Activated CD4-positive, alpha-beta T cell treated with anti-CD3 and anti-CD28 coated beads, Interleukin-2, amount 10 ng/mL, durations not matched to agents 24 days and 14 days (primary cell): ENCODE data around the gene TNIP1. TPM values are rescaled to one million over a fixed set of nuclear protein-coding genes. Genes with fewer than 3 reads are reported as not detected.

Source experiments
- DNase-seq: peaks from one replicate; pipeline ENCODE4 v3.0.0; 2022
- H3K27ac Mint-ChIP-seq: one replicate; pipeline ENCODE4 v1.8.0; 2022; ENCODE audit warnings: mild to moderate bottlenecking, mixed read lengths
- H3K27me3 Mint-ChIP-seq: one replicate; pipeline ENCODE4 v1.8.0; 2022; ENCODE audit warnings: mixed read lengths
- H3K36me3 Mint-ChIP-seq: one replicate; pipeline ENCODE4 v1.8.0; 2022; ENCODE audit warnings: low read depth, mild to moderate bottlenecking, mixed read lengths
- H3K4me1 Mint-ChIP-seq: one replicate; pipeline ENCODE4 v1.8.0; 2021; ENCODE audit warnings: mixed read lengths
- H3K4me3 Mint-ChIP-seq: one replicate; pipeline ENCODE4 v1.8.0; 2022; ENCODE audit warnings: mild to moderate bottlenecking, moderate library complexity, mixed read lengths
- H3K9me3 Mint-ChIP-seq: one replicate; pipeline ENCODE4 v1.8.0; 2021; ENCODE audit warnings: mixed read lengths
- intact Hi-C: fragments of 100-400 bp; cut with micrococcal nuclease; formaldehyde crosslinking; loops from one replicate; pipeline ENCODE4 v1.15.1; 2023
- total RNA-seq: library from RNA; stranded (reverse); gene quantifications from 2 replicates; pipeline ENCODE4 v1.2.3, GENCODE V29; 2022

TNIP1 gene
- total RNA-seq, 1 donor from 2014 or later: 345 TPM

- no peak overlapping the region for H3K27ac Mint-ChIP-seq
- no peak overlapping the region for H3K4me3 Mint-ChIP-seq
- no peaks in the 10 kb centered on the region for H3K9me3 Mint-ChIP-seq
- H3K4me1 Mint-ChIP-seq: peaks cover 6% of the 10 kb centered on the region
- peaks cover 71% of the 10 kb centered on the region for H3K36me3 Mint-ChIP-seq
- intact Hi-C loops: no loop called here
- no peaks in the 10 kb centered on the region for H3K27me3 Mint-ChIP-seq
- DNase-seq: no peak
Observed at GRCh38 chr5:151048526-151048925, 32.3 kb downstream of the TNIP1 start.

- H3K9me3 Mint-ChIP-seq: no peaks in the 10 kb centered on the region
- intact Hi-C loops: no loop called here
- H3K36me3 Mint-ChIP-seq: peaks cover 73% of the 10 kb centered on the region
- H3K27me3 Mint-ChIP-seq: no peaks in the 10 kb centered on the region
- DNase-seq: peak; percentile 75
- no peak overlapping the region for H3K4me3 Mint-ChIP-seq
- H3K4me1 Mint-ChIP-seq: peaks cover 6% of the 10 kb centered on the region
- H3K27ac Mint-ChIP-seq: no peak overlapping the region
Observed at GRCh38 chr5:151047814-151048425, 32.9 kb downstream of the TNIP1 start.

DNA sequence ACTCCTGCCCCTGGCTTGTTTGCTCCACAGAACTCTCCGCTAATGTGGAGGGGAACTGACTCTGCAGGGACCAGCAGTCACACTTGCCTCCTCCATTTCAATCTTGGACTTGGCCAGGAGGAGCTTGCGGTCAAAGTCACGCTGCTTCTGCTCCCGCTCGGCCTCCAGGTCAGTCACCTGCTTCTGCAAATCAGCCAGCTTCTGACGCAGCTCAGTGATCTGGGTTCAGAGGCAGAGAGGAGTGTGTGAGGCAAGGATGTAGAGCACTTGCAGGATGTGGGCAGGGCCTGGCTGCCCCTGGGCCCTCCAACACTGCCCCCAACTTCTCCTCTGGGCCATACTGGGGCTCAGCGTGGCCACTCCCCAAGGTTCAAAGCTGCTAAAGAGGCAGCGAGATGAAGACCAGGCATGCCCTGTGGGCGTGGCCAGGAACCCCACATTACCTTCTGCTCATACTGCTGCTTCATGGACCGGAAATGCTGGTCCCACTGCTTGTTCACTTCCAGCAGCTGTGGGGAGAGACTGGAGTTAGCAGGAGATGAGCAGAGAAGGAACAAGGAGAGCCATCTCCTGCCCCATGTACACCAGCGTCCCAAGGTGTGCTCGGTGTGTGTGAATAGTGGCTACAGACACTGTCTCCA is 38.3 kb downstream of the TNIP1 start:
- Mint-ChIP-seq H3K27ac (no peak overlapping the region), H3K9me3 (no peaks in the 10 kb centered on the region), H3K4me3 (no peak overlapping the region), H3K36me3 (peaks cover 73% of the 10 kb centered on the region), H3K27me3 (no peaks in the 10 kb centered on the region), H3K4me1 (peaks cover 6% of the 10 kb centered on the region)
- DNase-seq: no peak
- intact Hi-C loops: no loop called here

- DNase-seq: no peak
- Mint-ChIP-seq H3K4me3 (no peak overlapping the region), H3K27ac (no peak overlapping the region), H3K4me1 (peaks cover 9% of the 10 kb centered on the region), H3K9me3 (no peaks in the 10 kb centered on the region), H3K27me3 (no peaks in the 10 kb centered on the region), H3K36me3 (peaks cover 74% of the 10 kb centered on the region)
- intact Hi-C loops: no loop called here
Observed at GRCh38 chr5:151041577-151042268, 39.1 kb downstream of the TNIP1 start.

DNA sequence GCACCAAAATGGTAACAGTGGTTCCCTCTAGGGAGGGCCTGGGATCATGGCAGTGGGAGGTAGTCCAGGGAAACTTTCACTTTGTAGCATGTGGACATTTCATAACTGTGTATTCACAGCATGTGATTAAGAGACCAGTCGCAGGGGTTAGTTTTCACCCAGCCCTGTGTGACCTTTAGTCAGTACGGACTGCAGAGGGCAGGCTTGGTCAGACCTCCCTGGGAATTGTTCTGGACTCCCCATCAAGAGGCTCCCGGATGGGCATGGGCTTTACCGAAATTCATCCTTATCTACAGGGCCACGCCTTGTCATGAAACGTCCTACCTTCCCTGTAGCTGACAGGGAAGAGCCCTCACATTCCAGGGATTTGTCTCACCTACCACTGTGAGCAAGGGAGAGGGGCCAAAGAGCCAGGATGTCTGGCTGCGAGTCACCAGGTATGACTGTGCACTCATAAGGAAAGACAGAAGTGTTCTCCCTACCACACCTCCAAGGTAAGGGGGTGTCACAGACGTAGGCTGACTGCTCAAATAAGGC is 40.6 kb downstream of the TNIP1 start:
- no peak overlapping the region for H3K4me3 Mint-ChIP-seq
- peaks cover 73% of the 10 kb centered on the region for H3K36me3 Mint-ChIP-seq

DNA sequence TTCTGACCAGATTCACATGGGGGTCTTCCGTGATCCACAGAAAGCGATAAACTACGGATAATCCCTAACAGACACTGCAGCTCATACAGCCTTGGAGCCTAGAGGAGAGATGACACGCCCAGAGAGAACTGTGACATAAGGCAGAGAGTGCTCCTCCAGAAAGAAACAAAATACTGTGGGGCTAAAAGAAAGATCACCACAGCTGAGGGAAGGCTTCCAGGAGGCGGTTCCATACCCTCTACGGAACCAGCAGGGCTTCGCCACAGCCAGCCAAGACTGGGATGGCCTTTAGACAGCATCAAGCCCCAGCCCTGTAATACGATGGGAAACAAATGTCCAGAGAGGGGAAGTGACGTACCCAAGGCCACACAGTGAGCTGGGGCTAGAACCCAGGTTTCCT is 41.2 kb downstream of the TNIP1 start:
- DNase-seq: no peak
- no peaks in the 10 kb centered on the region for H3K9me3 Mint-ChIP-seq
- no peak overlapping the region for H3K27ac Mint-ChIP-seq
- H3K27me3 Mint-ChIP-seq: no peaks in the 10 kb centered on the region
- peaks cover 9% of the 10 kb centered on the region for H3K4me1 Mint-ChIP-seq
- intact Hi-C loops: no loop called here
- H3K4me3 Mint-ChIP-seq: no peak overlapping the region
- peaks cover 77% of the 10 kb centered on the region for H3K36me3 Mint-ChIP-seq

More for the DNA sequence above, 40.6 kb downstream of the TNIP1 start:
- no peak for DNase-seq
- H3K9me3 Mint-ChIP-seq: no peaks in the 10 kb centered on the region
- H3K4me1 Mint-ChIP-seq: peaks cover 9% of the 10 kb centered on the region
- intact Hi-C loops: no loop called here
- H3K27me3 Mint-ChIP-seq: no peaks in the 10 kb centered on the region
- no peak overlapping the region for H3K27ac Mint-ChIP-seq

GRCh38 chr5:151038801-151039238 is 42.0 kb downstream of the TNIP1 start:
- intact Hi-C loops: no loop called here
- H3K36me3 Mint-ChIP-seq: peaks cover 79% of the 10 kb centered on the region
- H3K27me3 Mint-ChIP-seq: no peaks in the 10 kb centered on the region
- peak overlapping the region; percentile 79 for H3K27ac Mint-ChIP-seq
- H3K4me3 Mint-ChIP-seq: no peak overlapping the region
- no peaks in the 10 kb centered on the region for H3K9me3 Mint-ChIP-seq
- peaks cover 12% of the 10 kb centered on the region for H3K4me1 Mint-ChIP-seq
- DNase-seq: no peak

DNA sequence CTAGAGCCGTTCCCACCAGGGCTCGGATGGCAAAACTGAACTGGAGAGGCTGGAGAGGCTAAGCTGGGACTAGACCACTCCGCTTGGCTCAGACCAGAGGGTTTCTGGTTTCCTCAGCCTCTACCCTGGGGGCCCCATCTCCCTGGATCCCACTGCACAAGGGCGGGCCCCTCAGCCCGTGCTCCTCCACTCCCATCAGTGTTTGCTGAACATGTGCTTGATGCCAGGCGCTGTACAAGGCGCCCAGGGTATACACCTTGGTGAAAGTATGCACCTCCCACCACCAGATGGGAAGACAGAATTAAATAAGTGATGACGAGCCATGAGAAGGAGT is 42.5 kb downstream of the TNIP1 start:
- Mint-ChIP-seq H3K27me3 (no peaks in the 10 kb centered on the region), H3K27ac (peak overlapping the region; percentile 79), H3K4me3 (no peak overlapping the region), H3K9me3 (no peaks in the 10 kb centered on the region), H3K36me3 (peaks cover 79% of the 10 kb centered on the region), H3K4me1 (peaks cover 12% of the 10 kb centered on the region)
- DNase-seq: no peak
- intact Hi-C loops: no loop called here

GRCh38 chr5:151037561-151038411 is 43.0 kb downstream of the TNIP1 start:
- H3K9me3 Mint-ChIP-seq: no peaks in the 10 kb centered on the region
- peaks cover 79% of the 10 kb centered on the region for H3K36me3 Mint-ChIP-seq
- no peaks in the 10 kb centered on the region for H3K27me3 Mint-ChIP-seq
- intact Hi-C loops: no loop called here
- peaks cover 12% of the 10 kb centered on the region for H3K4me1 Mint-ChIP-seq
- H3K4me3 Mint-ChIP-seq: no peak overlapping the region
- peak overlapping the region; percentile 79 for H3K27ac Mint-ChIP-seq
- DNase-seq: no peak

GRCh38 chr5:151036556-151036955 is 44.3 kb downstream of the TNIP1 start:
- peaks cover 12% of the 10 kb centered on the region for H3K4me1 Mint-ChIP-seq
- no peaks in the 10 kb centered on the region for H3K27me3 Mint-ChIP-seq
- H3K9me3 Mint-ChIP-seq: no peaks in the 10 kb centered on the region
- intact Hi-C loops: no loop called here
- H3K36me3 Mint-ChIP-seq: peaks cover 84% of the 10 kb centered on the region
- H3K4me3 Mint-ChIP-seq: no peak overlapping the region
- no peak overlapping the region for H3K27ac Mint-ChIP-seq
- no peak for DNase-seq

GRCh38 chr5:151034422-151035379 is 46.1 kb downstream of the TNIP1 start:
- Mint-ChIP-seq H3K4me1 (peaks cover 12% of the 10 kb centered on the region), H3K9me3 (no peaks in the 10 kb centered on the region), H3K27me3 (no peaks in the 10 kb centered on the region), H3K36me3 (peaks cover 80% of the 10 kb centered on the region), H3K27ac (peak overlapping the region; percentile 41), H3K4me3 (no peak overlapping the region)
- no peak for DNase-seq
- intact Hi-C loops: no loop called here

DNA sequence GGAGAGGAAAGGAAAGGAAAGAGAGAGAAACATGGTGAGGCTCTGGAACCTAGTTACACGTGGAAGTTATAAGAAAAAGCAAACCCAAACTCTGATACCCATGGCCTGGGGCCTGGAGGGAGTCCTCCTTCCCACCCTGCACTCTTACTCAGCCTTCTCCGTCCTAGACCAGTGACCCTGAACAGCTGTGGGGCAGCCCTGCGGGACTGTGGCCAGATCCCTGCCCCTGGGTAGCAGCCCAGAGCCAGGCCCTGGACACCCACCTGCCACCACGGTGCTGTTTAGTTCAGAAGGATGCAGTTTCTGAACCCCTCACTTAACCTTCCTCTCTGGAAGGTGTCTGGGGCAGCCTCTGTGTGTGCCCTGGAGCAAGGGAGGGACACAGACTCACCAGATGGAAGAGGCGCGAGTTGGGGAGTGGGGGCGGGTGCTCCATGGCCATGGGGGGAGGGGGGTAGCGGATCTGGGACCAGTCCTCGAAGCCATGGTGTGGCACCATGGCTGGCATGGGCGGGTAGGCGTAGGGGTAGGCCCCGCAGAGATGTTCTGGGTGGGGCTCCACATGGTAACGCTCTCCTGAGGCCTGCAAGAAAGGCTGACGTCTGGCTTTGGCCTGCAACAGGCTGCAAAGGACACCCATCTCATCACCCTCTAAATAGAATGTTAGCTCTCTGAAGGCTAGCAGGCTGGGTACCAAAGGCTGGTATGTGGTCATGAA is 47.5 kb downstream of the TNIP1 start:
- H3K36me3 Mint-ChIP-seq: peaks cover 82% of the 10 kb centered on the region
- DNase-seq: no peak
- H3K9me3 Mint-ChIP-seq: no peaks in the 10 kb centered on the region
- no peak overlapping the region for H3K27ac Mint-ChIP-seq
- peaks cover 6% of the 10 kb centered on the region for H3K4me1 Mint-ChIP-seq
- intact Hi-C loops: no loop called here
- no peak overlapping the region for H3K4me3 Mint-ChIP-seq
- H3K27me3 Mint-ChIP-seq: no peaks in the 10 kb centered on the region
